Endothelial cell (in vitro differentiated cells): Measurements from ENCODE around the gene GDI1. TPM values are rescaled to one million over a fixed set of nuclear protein-coding genes. Genes with fewer than 3 reads are reported as not detected.
A peak's percentile ranks its signal among the peaks of the same experiment; 100 is the strongest.

Experiments
- DNase-seq: peaks from one replicate; pipeline ENCODE4 v3.0.0; 2021; ENCODE audit warnings: low spot score
- H3K27ac Mint-ChIP-seq: one replicate; pipeline ENCODE4 v1.8.0; 2021; ENCODE audit warnings: mixed read lengths, inconsistent platforms; ENCODE audit not compliant: unreplicated experiment
- H3K27me3 Mint-ChIP-seq: one replicate; pipeline ENCODE4 v1.8.0; 2021; ENCODE audit warnings: mild to moderate bottlenecking, moderate library complexity, mixed read lengths, inconsistent platforms; ENCODE audit not compliant: unreplicated experiment
- H3K36me3 Mint-ChIP-seq: one replicate; pipeline ENCODE4 v1.8.0; 2021; ENCODE audit warnings: mild to moderate bottlenecking, low read depth, mixed read lengths, inconsistent platforms; ENCODE audit not compliant: unreplicated experiment
- H3K4me1 Mint-ChIP-seq: one replicate; pipeline ENCODE4 v1.8.0; 2021; ENCODE audit warnings: mild to moderate bottlenecking, mixed read lengths, inconsistent platforms; ENCODE audit not compliant: unreplicated experiment
- H3K4me3 Mint-ChIP-seq: one replicate; pipeline ENCODE4 v1.8.0; 2021; ENCODE audit warnings: mild to moderate bottlenecking, mixed read lengths, inconsistent platforms; ENCODE audit not compliant: unreplicated experiment
- H3K9me3 Mint-ChIP-seq: one replicate; pipeline ENCODE4 v1.8.0; 2021; ENCODE audit warnings: mixed read lengths, inconsistent platforms; ENCODE audit not compliant: unreplicated experiment
- total RNA-seq: library from RNA; stranded (reverse); fragmentation: NEBNext Ultra II Directional; extraction: Animal tissue kit (Norgen Biotek cat#: 25700); gene quantifications from one replicate; pipeline ENCODE4 v1.2.1, GENCODE V29; 2021; ENCODE audit not compliant: unreplicated experiment
- TF ChIP-seq, protein P1 (sequence below): fragments of 200-600 bp; sonication (generic); IDR thresholded peaks from one replicate; pipeline ENCODE4 v1.5.0; 2021; ENCODE audit warnings: antibody characterized with exemption; ENCODE audit not compliant: unreplicated experiment

Gene GDI1
- total RNA-seq, 1 donor from 2014 or later = 157 TPM

- H3K27ac Mint-ChIP-seq = peak overlapping the region; percentile 91
- H3K27me3 Mint-ChIP-seq = peaks cover 7% of the 10 kb centered on the region
- TF ChIP-seq, protein P1, sequence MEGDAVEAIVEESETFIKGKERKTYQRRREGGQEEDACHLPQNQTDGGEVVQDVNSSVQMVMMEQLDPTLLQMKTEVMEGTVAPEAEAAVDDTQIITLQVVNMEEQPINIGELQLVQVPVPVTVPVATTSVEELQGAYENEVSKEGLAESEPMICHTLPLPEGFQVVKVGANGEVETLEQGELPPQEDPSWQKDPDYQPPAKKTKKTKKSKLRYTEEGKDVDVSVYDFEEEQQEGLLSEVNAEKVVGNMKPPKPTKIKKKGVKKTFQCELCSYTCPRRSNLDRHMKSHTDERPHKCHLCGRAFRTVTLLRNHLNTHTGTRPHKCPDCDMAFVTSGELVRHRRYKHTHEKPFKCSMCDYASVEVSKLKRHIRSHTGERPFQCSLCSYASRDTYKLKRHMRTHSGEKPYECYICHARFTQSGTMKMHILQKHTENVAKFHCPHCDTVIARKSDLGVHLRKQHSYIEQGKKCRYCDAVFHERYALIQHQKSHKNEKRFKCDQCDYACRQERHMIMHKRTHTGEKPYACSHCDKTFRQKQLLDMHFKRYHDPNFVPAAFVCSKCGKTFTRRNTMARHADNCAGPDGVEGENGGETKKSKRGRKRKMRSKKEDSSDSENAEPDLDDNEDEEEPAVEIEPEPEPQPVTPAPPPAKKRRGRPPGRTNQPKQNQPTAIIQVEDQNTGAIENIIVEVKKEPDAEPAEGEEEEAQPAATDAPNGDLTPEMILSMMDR = no peak
- H3K36me3 Mint-ChIP-seq = peaks cover 9% of the 10 kb centered on the region
- H3K4me1 Mint-ChIP-seq = peaks cover 19% of the 10 kb centered on the region
- no peak for DNase-seq
- H3K9me3 Mint-ChIP-seq = no peaks in the 10 kb centered on the region
- peak overlapping the region; percentile 81 for H3K4me3 Mint-ChIP-seq
Observed at GRCh38 chrX:154430916-154431315, 6.0 kb upstream of the GDI1 start.

- peaks cover 23% of the 10 kb centered on the region for H3K4me1 Mint-ChIP-seq
- peaks cover 7% of the 10 kb centered on the region for H3K27me3 Mint-ChIP-seq
- peaks cover 9% of the 10 kb centered on the region for H3K36me3 Mint-ChIP-seq
- no peak overlapping the region for H3K4me3 Mint-ChIP-seq
- TF ChIP-seq, protein P1 = no peak
- no peak for DNase-seq
- H3K9me3 Mint-ChIP-seq = no peaks in the 10 kb centered on the region
- H3K27ac Mint-ChIP-seq = no peak overlapping the region
Observed at GRCh38 chrX:154431341-154431740, 5.6 kb upstream of the GDI1 start.

DNA sequence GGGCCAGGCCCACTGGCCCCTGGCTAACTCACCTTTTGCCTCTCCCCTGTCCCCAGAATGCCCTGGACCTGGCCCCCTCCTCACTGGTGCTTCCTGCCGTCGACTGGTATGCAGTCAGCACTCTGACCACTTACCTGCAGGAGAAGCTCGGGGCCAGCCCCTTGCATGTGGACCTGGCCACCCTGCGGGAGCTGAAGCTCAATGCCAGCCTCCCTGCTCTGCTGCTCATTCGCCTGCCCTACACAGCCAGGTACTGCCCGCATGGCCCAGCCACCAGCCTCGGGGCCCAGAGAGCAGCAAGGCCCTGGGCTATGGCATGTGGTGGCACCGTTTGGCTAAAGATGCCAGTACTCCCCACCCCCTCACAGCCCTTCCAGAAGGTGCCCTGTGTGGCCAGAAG, 4.7 kb upstream of the GDI1 start:
- Mint-ChIP-seq H3K27me3 (peaks cover 7% of the 10 kb centered on the region), H3K4me1 (peaks cover 23% of the 10 kb centered on the region), H3K9me3 (no peaks in the 10 kb centered on the region), H3K4me3 (no peak overlapping the region), H3K27ac (no peak overlapping the region), H3K36me3 (peaks cover 9% of the 10 kb centered on the region)
- TF ChIP-seq, protein P1 = no peak
- DNase-seq = no peak

- Mint-ChIP-seq H3K4me3 (peak overlapping the region; percentile 31), H3K27ac (no peak overlapping the region), H3K9me3 (no peaks in the 10 kb centered on the region), H3K36me3 (peaks cover 9% of the 10 kb centered on the region), H3K4me1 (peaks cover 23% of the 10 kb centered on the region), H3K27me3 (peaks cover 7% of the 10 kb centered on the region)
- no peak for DNase-seq
- TF ChIP-seq, protein P1 = no peak
Observed at GRCh38 chrX:154433605-154434004, 3.3 kb upstream of the GDI1 start.

DNA sequence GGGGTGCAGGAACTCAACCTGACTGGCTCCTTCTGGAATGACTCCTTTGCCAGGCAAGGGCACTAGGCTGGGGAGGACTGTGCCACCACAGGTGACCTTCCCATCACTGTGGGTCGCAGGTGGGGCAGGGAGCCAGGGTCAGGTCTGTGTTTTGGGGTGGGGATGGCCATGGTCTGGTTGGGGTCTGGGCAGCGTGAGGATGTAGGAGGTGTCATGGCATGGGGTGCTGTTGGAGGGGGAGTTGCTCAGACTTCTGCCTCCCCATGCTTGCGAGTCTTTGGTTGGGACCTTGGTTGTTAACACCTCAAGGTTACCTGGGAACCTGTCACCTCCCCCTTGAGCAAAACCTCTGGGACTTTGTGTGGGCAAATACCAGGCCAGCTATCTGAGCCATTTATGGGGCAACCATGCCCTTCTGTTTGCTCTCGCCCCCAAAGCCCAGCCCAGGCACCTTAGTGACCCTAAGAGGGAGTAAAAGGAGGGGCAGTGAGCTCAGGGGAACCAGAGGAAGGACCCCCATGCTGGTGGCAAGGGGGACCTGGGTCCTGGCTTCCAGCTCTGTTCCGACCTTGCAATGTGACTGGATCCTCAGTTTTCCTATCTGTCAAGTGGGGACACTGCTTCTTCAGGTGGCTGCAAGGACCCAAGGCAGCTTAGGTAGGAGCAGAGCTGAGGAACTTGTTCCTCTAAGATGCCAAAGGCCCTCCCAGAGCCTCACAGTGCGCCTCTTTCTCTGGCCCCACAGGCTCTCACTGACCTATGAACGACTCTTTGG, 2.4 kb upstream of the GDI1 start:
- H3K27ac Mint-ChIP-seq = no peak overlapping the region
- H3K4me1 Mint-ChIP-seq = peaks cover 19% of the 10 kb centered on the region
- no peak overlapping the region for H3K4me3 Mint-ChIP-seq
- TF ChIP-seq, protein P1 = no peak
- peaks cover 12% of the 10 kb centered on the region for H3K36me3 Mint-ChIP-seq
- peaks cover 3% of the 10 kb centered on the region for H3K27me3 Mint-ChIP-seq
- DNase-seq = no peak
- no peaks in the 10 kb centered on the region for H3K9me3 Mint-ChIP-seq
